Adipocyte (in vitro differentiated cells): Measurements from ENCODE around the gene NR5A2.

Experiments used
- DNase-seq: peaks from one replicate; pipeline ENCODE4 v3.0.0-alpha.2; 2015; ENCODE audit warnings: low read depth
- H3K27me3 ChIP-seq: replicated peaks from 2 replicates; pipeline ENCODE4 v1.7.0; 2013; ENCODE audit warnings: mild to moderate bottlenecking, low read length, moderate library complexity; ENCODE audit not compliant: control insufficient read depth, insufficient read depth
- H3K36me3 ChIP-seq: 2 replicates; pipeline ENCODE4 v1.7.0; 2013; ENCODE audit warnings: low read length, mild to moderate bottlenecking, moderate library complexity; ENCODE audit not compliant: control insufficient read depth, insufficient read depth, severe bottlenecking
- H3K4me1 ChIP-seq: 2 replicates; pipeline ENCODE4 v1.7.0; 2013; ENCODE audit warnings: mild to moderate bottlenecking, low read length, moderate library complexity; ENCODE audit not compliant: control insufficient read depth, insufficient read depth
- H3K4me3 ChIP-seq: 2 replicates; pipeline ENCODE4 v1.7.0; 2013; ENCODE audit warnings: mild to moderate bottlenecking, low read length, moderate library complexity
- H3K9ac ChIP-seq: 2 replicates; pipeline ENCODE4 v1.7.0; 2013; ENCODE audit warnings: mild to moderate bottlenecking, low read length, moderate library complexity
- H3K9me3 ChIP-seq: 2 replicates; pipeline ENCODE4 v1.7.0; 2013; ENCODE audit warnings: mild to moderate bottlenecking, low read length, moderate library complexity; ENCODE audit not compliant: control insufficient read depth

NR5A2 gene

DNA sequence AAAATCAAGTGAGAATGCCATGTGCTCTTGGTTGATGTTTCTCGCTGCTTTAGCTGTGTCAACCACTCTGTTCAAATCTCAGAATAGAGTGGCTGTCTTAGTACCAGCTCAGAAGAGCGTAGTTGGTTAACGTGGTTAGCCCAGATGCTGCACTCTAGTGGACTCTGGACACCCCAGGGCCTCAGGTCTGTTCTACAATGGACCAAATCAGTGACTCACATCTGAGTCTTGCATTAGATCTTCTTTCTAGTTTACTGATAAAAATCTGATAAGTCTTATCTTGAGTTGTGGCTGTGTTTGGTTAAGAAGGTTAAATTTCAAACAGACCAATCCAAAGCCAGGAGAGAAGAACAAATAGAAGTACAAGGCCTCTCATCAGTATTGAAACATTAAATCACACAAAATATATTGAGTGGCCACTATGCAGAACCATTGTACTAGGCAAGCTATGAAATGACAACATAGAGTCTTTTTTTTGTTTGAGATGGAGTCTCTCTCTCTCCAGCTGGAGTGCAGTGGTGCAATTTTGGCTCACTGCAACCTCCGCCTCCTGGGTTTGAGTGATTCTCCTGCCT lies 104.1 kb downstream of the NR5A2 start:
- no peak overlapping the region for H3K4me3 ChIP-seq
- no peaks in the 10 kb centered on the region for H3K4me1 ChIP-seq
- no peaks in the 10 kb centered on the region for H3K36me3 ChIP-seq
- H3K27me3 ChIP-seq = peaks cover 4% of the 10 kb centered on the region
- H3K9ac ChIP-seq = no peak overlapping the region
- no peaks in the 10 kb centered on the region for H3K9me3 ChIP-seq
- DNase-seq = no peak

- Histone ChIP-seq H3K9ac (no peak overlapping the region), H3K4me3 (no peak overlapping the region), H3K4me1 (no peaks in the 10 kb centered on the region), H3K36me3 (no peaks in the 10 kb centered on the region), H3K9me3 (no peaks in the 10 kb centered on the region), H3K27me3 (peaks cover 3% of the 10 kb centered on the region)
- DNase-seq = no peak
Measured at GRCh38 chr1:200133123-200133522, 105.6 kb downstream of the NR5A2 start.

DNA sequence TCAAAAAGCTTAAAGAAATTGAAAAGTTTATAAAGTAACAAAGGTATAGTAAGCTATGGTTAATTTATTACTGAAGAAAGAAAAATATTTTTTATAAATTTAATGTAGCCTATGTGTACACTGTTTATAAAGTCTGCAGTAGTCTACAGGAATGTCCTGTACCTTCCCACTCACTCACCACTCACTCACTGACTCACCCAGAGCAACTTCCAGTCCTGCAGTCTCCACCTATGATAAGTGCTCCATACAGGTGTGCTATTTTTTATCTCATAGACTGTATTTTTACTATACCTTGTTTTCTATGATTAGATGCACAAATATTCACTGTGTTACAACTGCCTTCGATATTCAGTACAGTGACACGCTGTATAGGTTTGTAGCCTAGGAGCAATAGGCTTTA lies 106.6 kb downstream of the NR5A2 start:
- no peak for DNase-seq
- Histone ChIP-seq H3K4me1 (no peaks in the 10 kb centered on the region), H3K9ac (no peak overlapping the region), H3K36me3 (no peaks in the 10 kb centered on the region), H3K4me3 (no peak overlapping the region), H3K9me3 (no peaks in the 10 kb centered on the region), H3K27me3 (no peaks in the 10 kb centered on the region)

GRCh38 chr1:200136384-200136783 lies 108.9 kb downstream of the NR5A2 start:
- Histone ChIP-seq H3K27me3 (no peaks in the 10 kb centered on the region), H3K4me1 (no peaks in the 10 kb centered on the region), H3K4me3 (no peak overlapping the region), H3K9me3 (no peaks in the 10 kb centered on the region), H3K36me3 (no peaks in the 10 kb centered on the region), H3K9ac (no peak overlapping the region)
- DNase-seq = no peak

- Histone ChIP-seq H3K27me3 (no peaks in the 10 kb centered on the region), H3K4me1 (peaks cover 4% of the 10 kb centered on the region), H3K4me3 (no peak overlapping the region), H3K36me3 (no peaks in the 10 kb centered on the region), H3K9ac (no peak overlapping the region), H3K9me3 (no peaks in the 10 kb centered on the region)
- peak; percentile 79 for DNase-seq
Measured at GRCh38 chr1:200139661-200140250, 112.2 kb downstream of the NR5A2 start.

GRCh38 chr1:200143347-200143746 lies 115.8 kb downstream of the NR5A2 start:
- no peaks in the 10 kb centered on the region for H3K9me3 ChIP-seq
- no peak overlapping the region for H3K9ac ChIP-seq
- H3K36me3 ChIP-seq = no peaks in the 10 kb centered on the region
- H3K4me3 ChIP-seq = no peak overlapping the region
- no peaks in the 10 kb centered on the region for H3K27me3 ChIP-seq
- DNase-seq = no peak
- peaks cover 4% of the 10 kb centered on the region for H3K4me1 ChIP-seq

- H3K9me3 ChIP-seq = no peaks in the 10 kb centered on the region
- H3K9ac ChIP-seq = no peak overlapping the region
- no peak overlapping the region for H3K4me3 ChIP-seq
- no peaks in the 10 kb centered on the region for H3K27me3 ChIP-seq
- no peak for DNase-seq
- no peaks in the 10 kb centered on the region for H3K36me3 ChIP-seq
- H3K4me1 ChIP-seq = peaks cover 8% of the 10 kb centered on the region
Measured at GRCh38 chr1:200146100-200146499, 118.6 kb downstream of the NR5A2 start.

GRCh38 chr1:200147094-200147493 lies 119.6 kb downstream of the NR5A2 start:
- peaks cover 8% of the 10 kb centered on the region for H3K4me1 ChIP-seq
- no peak for DNase-seq
- no peaks in the 10 kb centered on the region for H3K9me3 ChIP-seq
- H3K27me3 ChIP-seq = no peaks in the 10 kb centered on the region
- H3K4me3 ChIP-seq = no peak overlapping the region
- no peaks in the 10 kb centered on the region for H3K36me3 ChIP-seq
- H3K9ac ChIP-seq = no peak overlapping the region

GRCh38 chr1:200147742-200148141 lies 120.2 kb downstream of the NR5A2 start:
- Histone ChIP-seq H3K4me1 (peaks cover 8% of the 10 kb centered on the region), H3K36me3 (no peaks in the 10 kb centered on the region), H3K9me3 (no peaks in the 10 kb centered on the region), H3K4me3 (no peak overlapping the region), H3K27me3 (no peaks in the 10 kb centered on the region), H3K9ac (no peak overlapping the region)
- DNase-seq = no peak

GRCh38 chr1:200150006-200150405 lies 122.5 kb downstream of the NR5A2 start:
- H3K27me3 ChIP-seq = no peaks in the 10 kb centered on the region
- no peak overlapping the region for H3K9ac ChIP-seq
- peaks cover 3% of the 10 kb centered on the region for H3K4me1 ChIP-seq
- H3K36me3 ChIP-seq = no peaks in the 10 kb centered on the region
- H3K4me3 ChIP-seq = no peak overlapping the region
- no peaks in the 10 kb centered on the region for H3K9me3 ChIP-seq
- DNase-seq = no peak

DNA sequence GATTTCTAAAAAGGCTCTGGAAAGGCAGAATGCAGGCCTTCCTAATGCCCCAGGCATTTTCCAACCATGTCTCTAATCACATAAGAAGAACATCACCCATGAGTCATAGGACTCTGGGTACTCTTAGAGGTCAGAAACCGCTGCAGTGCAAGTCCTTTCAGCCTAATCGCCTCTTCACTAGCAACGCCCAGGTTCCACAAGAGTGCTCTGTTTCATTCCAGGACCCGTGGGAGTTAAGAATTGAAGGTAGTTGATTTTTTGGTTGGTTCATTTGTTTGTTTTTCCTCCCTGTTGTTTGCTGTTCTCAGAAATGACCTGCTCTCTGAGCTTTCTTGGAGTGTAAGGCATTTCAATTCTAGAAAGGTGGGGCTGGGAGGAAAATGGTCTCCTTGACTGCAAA lies 123.2 kb downstream of the NR5A2 start:
- Histone ChIP-seq H3K4me1 (peaks cover 3% of the 10 kb centered on the region), H3K9me3 (no peaks in the 10 kb centered on the region), H3K36me3 (no peaks in the 10 kb centered on the region), H3K9ac (no peak overlapping the region), H3K4me3 (no peak overlapping the region), H3K27me3 (no peaks in the 10 kb centered on the region)
- peak; percentile 84 for DNase-seq

DNA sequence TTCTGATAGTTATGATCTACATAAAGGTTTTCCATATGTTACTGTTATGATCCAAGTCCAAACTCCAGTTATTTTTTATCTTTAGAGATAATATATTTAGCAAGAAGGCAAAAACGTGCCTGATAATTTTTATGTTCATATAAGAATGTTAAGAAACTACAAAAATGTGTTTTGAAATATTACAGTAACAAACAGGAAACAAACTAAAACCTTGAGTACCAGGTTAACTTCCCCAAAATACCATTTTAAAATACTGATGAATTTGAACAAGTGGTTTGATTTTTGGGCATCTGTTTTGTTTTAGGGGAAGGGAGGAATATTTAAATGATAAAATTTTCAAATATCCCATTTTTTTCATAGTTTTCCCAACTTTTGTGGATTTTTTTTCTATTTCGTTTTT lies 124.8 kb downstream of the NR5A2 start:
- no peak for DNase-seq

More for the DNA sequence above, 124.8 kb downstream of the NR5A2 start:
- no peak overlapping the region for H3K9ac ChIP-seq
- H3K27me3 ChIP-seq = no peaks in the 10 kb centered on the region
- peaks cover 3% of the 10 kb centered on the region for H3K4me1 ChIP-seq
- H3K36me3 ChIP-seq = no peaks in the 10 kb centered on the region
- H3K9me3 ChIP-seq = no peaks in the 10 kb centered on the region
- H3K4me3 ChIP-seq = no peak overlapping the region
